Neuronal stem cell (in vitro differentiated cells): Measurements from ENCODE around the gene MPIG6B.

Experiments used
- DNase-seq: peaks from one replicate; pipeline ENCODE4 v3.0.0-alpha.2; 2013; ENCODE audit warnings: low spot score
- H2AFZ ChIP-seq: one replicate; pipeline ENCODE4 v1.6.1; 2013; ENCODE audit warnings: mild to moderate bottlenecking, low read length, inconsistent platforms
- H2AK5ac ChIP-seq: 2 replicates; pipeline ENCODE4 v1.6.1; 2013; ENCODE audit warnings: low read depth, mild to moderate bottlenecking, inconsistent platforms, low read length, moderate library complexity, mixed read lengths
- H2BK120ac ChIP-seq: 2 replicates; pipeline ENCODE4 v1.6.1; 2013; ENCODE audit warnings: low read depth, mild to moderate bottlenecking, inconsistent platforms, low read length, moderate library complexity, mixed read lengths
- H2BK12ac ChIP-seq: one replicate; pipeline ENCODE4 v1.6.1; 2013; ENCODE audit warnings: low read length, inconsistent platforms
- H2BK15ac ChIP-seq: 2 replicates; pipeline ENCODE4 v1.6.1; 2013; ENCODE audit warnings: mild to moderate bottlenecking, low read length, inconsistent platforms, mixed read lengths
- H2BK5ac ChIP-seq: one replicate; pipeline ENCODE4 v1.6.1; 2013; ENCODE audit warnings: inconsistent platforms, mild to moderate bottlenecking, low read length, moderate library complexity
- H3K14ac ChIP-seq: one replicate; pipeline ENCODE4 v1.6.1; 2013; ENCODE audit warnings: low read length, inconsistent platforms
- H3K18ac ChIP-seq: 2 replicates; pipeline ENCODE4 v1.6.1; 2013; ENCODE audit warnings: low read length, inconsistent platforms
- H3K23ac ChIP-seq: 2 replicates; pipeline ENCODE4 v1.6.1; 2013; ENCODE audit warnings: low read depth, mild to moderate bottlenecking, mixed read lengths, low read length, inconsistent platforms; ENCODE audit not compliant: poor library complexity
- H3K27ac ChIP-seq: replicated peaks from 3 replicates; pipeline ENCODE4 v1.5.1; 2013; ENCODE audit warnings: low read length, inconsistent platforms
- H3K27me3 ChIP-seq, 3 experiments: 2 replicates each; pipeline ENCODE4 v1.6.1; 2013; ENCODE audit warnings: low read length in 3 of 3, mild to moderate bottlenecking in 2 of 3, inconsistent platforms in 1 of 3, low read depth in 1 of 3, mixed read lengths in 1 of 3, moderate library complexity in 1 of 3; ENCODE audit not compliant: control insufficient read depth in 3 of 3, insufficient read depth in 3 of 3
- H3K36me3 ChIP-seq, 2 donors: replicated peaks in 1 of 2; 2 replicates each; pipeline ENCODE4 v1.6.1; 2013; ENCODE audit warnings: low read length in 2 of 2; ENCODE audit not compliant: control insufficient read depth in 2 of 2, insufficient read depth in 2 of 2
- H3K4ac ChIP-seq: 2 replicates; pipeline ENCODE4 v1.6.1; 2013; ENCODE audit warnings: inconsistent platforms, mild to moderate bottlenecking, low read length, moderate library complexity
- H3K4me1 ChIP-seq, 2 donors: 1 replicate in 1 of 2; 2 replicates in 1 of 2; pipeline ENCODE4 v1.6.1; 2013; ENCODE audit warnings: low read length in 2 of 2, low read depth in 1 of 2; ENCODE audit not compliant: control insufficient read depth in 2 of 2, insufficient read depth in 1 of 2
- H3K4me2 ChIP-seq: one replicate; pipeline ENCODE4 v1.6.1; 2013; ENCODE audit warnings: mild to moderate bottlenecking, low read length, inconsistent platforms; ENCODE audit not compliant: insufficient read depth, poor library complexity, severe bottlenecking
- H3K4me3 ChIP-seq, 2 donors: 2 replicates each; pipeline ENCODE4 v1.5.1; 2013; ENCODE audit warnings: low read length in 2 of 2, mild to moderate bottlenecking in 2 of 2, inconsistent platforms in 1 of 2, moderate library complexity in 1 of 2
- H3K79me1 ChIP-seq: one replicate; pipeline ENCODE4 v1.6.1; 2013; ENCODE audit warnings: low read depth, mild to moderate bottlenecking, inconsistent platforms, low read length, moderate library complexity
- H3K9ac ChIP-seq: one replicate; pipeline ENCODE4 v1.6.1; 2013; ENCODE audit warnings: mild to moderate bottlenecking, low read depth, low read length, inconsistent platforms; ENCODE audit not compliant: poor library complexity
- H3K9me3 ChIP-seq, 2 donors: replicated peaks in 1 of 2; 2 replicates each; pipeline versions ENCODE3 to v1.6.1; 2013; ENCODE audit warnings: low read length in 2 of 2, mild to moderate bottlenecking in 2 of 2, inconsistent platforms in 1 of 2, low read depth in 1 of 2, mixed read lengths in 1 of 2, moderate library complexity in 1 of 2; ENCODE audit not compliant: control insufficient read depth in 2 of 2, insufficient read depth in 1 of 2
- H4K8ac ChIP-seq: one replicate; pipeline ENCODE4 v1.6.1; 2013; ENCODE audit warnings: low read depth, mild to moderate bottlenecking, inconsistent platforms, low read length, moderate library complexity
- H4K91ac ChIP-seq: one replicate; pipeline ENCODE4 v1.6.1; 2013; ENCODE audit warnings: low read length, low read depth, mild to moderate bottlenecking, inconsistent platforms; ENCODE audit not compliant: poor library complexity
- WGBS, 2 donors: extraction: QIAGEN DNeasy Blood & Tissue Kit; methylation state at CpG; one replicate each; pipeline ENCODE4 v1.1.7; 2013; ENCODE audit warnings: missing lambda C conversion rate in 2 of 2, mixed read lengths in 1 of 2; ENCODE audit not compliant: insufficient read length in 2 of 2, insufficient replicate concordance in 1 of 2; ENCODE audit errors: extremely low coverage in 2 of 2; 5-methylcytosine and 5-hydroxymethylcytosine counted together

The MPIG6B gene

DNA sequence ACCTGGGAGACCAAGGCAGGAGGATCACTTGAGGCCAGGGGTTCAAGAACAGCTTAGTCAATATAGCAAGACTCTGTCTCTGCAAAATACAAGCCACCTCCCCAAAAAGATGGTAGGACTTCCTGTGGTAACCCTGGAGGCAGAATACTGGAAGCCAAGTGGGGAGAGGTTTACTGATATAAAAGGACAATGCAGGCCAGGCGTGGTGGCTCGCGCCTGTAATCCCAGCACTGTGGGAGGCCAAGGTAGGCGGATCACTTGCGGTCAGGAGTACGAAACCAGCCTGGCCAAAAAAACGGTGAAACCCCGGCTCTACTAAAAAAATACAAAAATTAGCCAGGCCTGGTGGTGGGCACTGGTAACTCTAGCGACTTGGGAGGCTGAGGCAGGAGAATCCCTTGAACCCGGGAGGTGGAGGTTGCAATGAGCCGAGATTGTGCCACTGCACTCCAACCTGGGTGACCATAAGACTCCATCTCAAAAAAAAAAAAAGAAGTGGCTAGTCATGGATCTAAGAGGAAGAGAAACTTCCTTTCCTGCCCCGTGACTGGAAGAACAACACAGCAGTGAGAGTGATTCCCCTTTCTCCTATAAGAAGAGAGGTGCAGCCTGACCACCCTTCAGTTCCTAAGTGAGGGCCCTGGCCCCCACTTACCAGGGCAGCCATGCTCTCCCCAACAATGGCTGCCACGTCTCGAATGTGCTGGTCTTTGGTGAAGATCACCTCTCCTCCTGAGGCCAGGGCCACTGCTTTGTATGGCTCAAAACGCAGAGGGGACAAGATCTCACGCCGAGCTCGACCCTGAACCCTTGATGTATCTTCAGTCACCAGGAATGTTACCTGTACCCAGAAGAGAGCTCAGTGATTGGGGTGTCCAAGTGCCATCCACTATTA, 45.4 kb downstream of the MPIG6B start:
- Histone ChIP-seq H3K36me3 (peaks cover 0 to 17% of the 10 kb centered on the region in 2 donors), H3K23ac (peak overlapping the region; percentile 31), H2AK5ac (peak overlapping the region; percentile 9), H2BK5ac (peak overlapping the region; percentile 12), H2BK12ac (peak overlapping the region; percentile 54), H3K4me3 (no peak overlapping the region), H4K91ac (no peak overlapping the region), H3K27me3 (no peaks in the 10 kb centered on the region), H3K18ac (peak overlapping the region; percentile 71), H3K4me1 (peaks cover 6 to 15% of the 10 kb centered on the region in 2 donors), H2BK15ac (no peak overlapping the region), H3K79me1 (no peaks in the 10 kb centered on the region), H2BK120ac (no peak overlapping the region), H3K27ac (no peak overlapping the region), H4K8ac (no peak overlapping the region), H3K9me3 (peaks cover 0 to 1% of the 10 kb centered on the region in 2 donors), H3K4me2 (no peak overlapping the region), H3K14ac (no peak overlapping the region), H3K4ac (no peak overlapping the region), H3K9ac (peak overlapping the region; percentile 84), H2AFZ (no peak overlapping the region)
- no CpG with 5 or more reads among the region's 18 CpGs for WGBS, 2 donors
- DNase-seq = no peak

- WGBS, 2 donors = no CpG with 5 or more reads among the region's 12 CpGs
- no peak overlapping the region for H3K27ac ChIP-seq
Measured at GRCh38 chr6:31769684-31770371, 46.7 kb downstream of the MPIG6B start.

GRCh38 chr6:31770860-31771259, 47.7 kb downstream of the MPIG6B start:
- WGBS, 2 donors = no CpG with 5 or more reads among the region's 2 CpGs

More at GRCh38 chr6:31769684-31770371, 46.7 kb downstream of the MPIG6B start:
- Histone ChIP-seq H3K79me1 (no peaks in the 10 kb centered on the region), H3K18ac (no peak overlapping the region), H3K4me2 (no peak overlapping the region), H3K9me3 (peaks cover 0 to 1% of the 10 kb centered on the region in 2 donors), H2AFZ (no peak overlapping the region), H3K4me1 (peaks cover 0 to 8% of the 10 kb centered on the region in 2 donors), H3K14ac (no peak overlapping the region), H2BK15ac (no peak overlapping the region), H3K4ac (no peak overlapping the region), H2BK5ac (peak overlapping the region; percentile 32), H4K91ac (no peak overlapping the region), H2BK12ac (no peak overlapping the region), H2AK5ac (no peak overlapping the region), H2BK120ac (no peak overlapping the region), H3K27me3 (no peaks in the 10 kb centered on the region), H4K8ac (no peak overlapping the region), H3K9ac (no peak overlapping the region), H3K23ac (peak overlapping the region; percentile 37), H3K4me3 (no peak overlapping the region), H3K36me3 (peaks cover 0 to 6% of the 10 kb centered on the region in 2 donors)
- DNase-seq = no peak

GRCh38 chr6:31771992-31772358, 48.8 kb downstream of the MPIG6B start:
- DNase-seq = no peak
- no peak overlapping the region for H3K18ac ChIP-seq
- H4K8ac ChIP-seq = no peak overlapping the region
- H3K4me1 ChIP-seq = peaks cover 3 to 7% of the 10 kb centered on the region in 2 donors
- H3K36me3 ChIP-seq = no peaks in the 10 kb centered on the region
- no peak overlapping the region for H3K4me2 ChIP-seq
- no peak overlapping the region for H3K4ac ChIP-seq
- no peak overlapping the region for H4K91ac ChIP-seq
- WGBS, 2 donors = no CpG with 5 or more reads among the region's 4 CpGs
- no peaks in the 10 kb centered on the region for H3K27me3 ChIP-seq
- no peak overlapping the region for H3K4me3 ChIP-seq
- no peak overlapping the region for H2BK15ac ChIP-seq
- H2BK120ac ChIP-seq = no peak overlapping the region
- no peak overlapping the region for H3K27ac ChIP-seq
- H2BK5ac ChIP-seq = no peak overlapping the region
- no peak overlapping the region for H3K14ac ChIP-seq
- H2AK5ac ChIP-seq = no peak overlapping the region
- H2BK12ac ChIP-seq = no peak overlapping the region
- no peak overlapping the region for H3K23ac ChIP-seq
- no peak overlapping the region for H3K9ac ChIP-seq
- H3K79me1 ChIP-seq = no peaks in the 10 kb centered on the region
- H2AFZ ChIP-seq = no peak overlapping the region
- peaks cover 0 to 1% of the 10 kb centered on the region in 2 donors for H3K9me3 ChIP-seq

More at GRCh38 chr6:31770860-31771259, 47.7 kb downstream of the MPIG6B start:
- Histone ChIP-seq H3K14ac (no peak overlapping the region), H4K91ac (no peak overlapping the region), H3K4ac (no peak overlapping the region), H3K27ac (no peak overlapping the region), H2BK5ac (no peak overlapping the region), H3K4me1 (peaks cover 0 to 7% of the 10 kb centered on the region in 2 donors), H3K18ac (no peak overlapping the region), H3K9ac (no peak overlapping the region), H3K4me3 (no peak overlapping the region), H3K79me1 (no peaks in the 10 kb centered on the region), H2BK15ac (no peak overlapping the region), H3K4me2 (no peak overlapping the region), H2BK12ac (no peak overlapping the region), H3K23ac (no peak overlapping the region), H3K9me3 (peaks cover 0 to 1% of the 10 kb centered on the region in 2 donors), H2AK5ac (no peak overlapping the region), H3K36me3 (no peaks in the 10 kb centered on the region), H2AFZ (no peak overlapping the region), H4K8ac (no peak overlapping the region), H3K27me3 (no peaks in the 10 kb centered on the region), H2BK120ac (no peak overlapping the region)
- DNase-seq = no peak
